IMR-90 (cell line): Measurements from ENCODE around the gene TCTA. TPM values are rescaled to one million over a fixed set of nuclear protein-coding genes. Genes with fewer than 3 reads are reported as not detected.

ENCODE experiments used
- ATAC-seq: fragments of 200-7000 bp; cut with Tn5 transposase; 2 replicates; pipeline ENCODE4 v1.9.1; 2020; ENCODE audit warnings: low read depth, mild to moderate bottlenecking, moderate library complexity
- BruUV-seq: library from RNA; stranded (reverse); fragments of 400-500 nt; replicated peaks from 2 replicates; lab custom pipeline; 2021; lab: Mats Ljungman, UMichigan
- CTCF ChIA-PET: fragments of 300-600 bp; formaldehyde crosslinking; extraction: SDS; loops from one replicate; lab custom pipeline; 2021; ENCODE audit warnings: antibody characterized with exemption; lab: Yijun Ruan, JAX
- POLR2A ChIA-PET: fragments of 300-600 bp; sonication (Branson Sonifier 250); formaldehyde crosslinking; loops from one replicate; lab custom pipeline; 2022; ENCODE audit warnings: antibody characterized with exemption; ENCODE audit not compliant: unreplicated experiment; lab: Charles Lee
- DNase-seq: peaks from one replicate; pipeline ENCODE4 v3.0.0; 2013
- H2AFZ ChIP-seq: replicated peaks from 2 replicates; pipeline ENCODE3; 2013; ENCODE audit warnings: low read length, mild to moderate bottlenecking; ENCODE audit not compliant: poor library complexity
- H2AK5ac ChIP-seq: 2 replicates; pipeline ENCODE4 v1.6.1; 2013; ENCODE audit warnings: low read depth, low read length, inconsistent platforms
- H2AK9ac ChIP-seq: replicated peaks from 2 replicates; pipeline ENCODE3; 2013; ENCODE audit warnings: mild to moderate bottlenecking, low read depth, low read length, moderate library complexity; ENCODE audit not compliant: poor library complexity
- H2BK120ac ChIP-seq: 2 replicates; pipeline ENCODE4 v1.6.1; 2013; ENCODE audit warnings: low read depth, low read length, inconsistent platforms
- H2BK15ac ChIP-seq: 3 replicates; pipeline ENCODE4 v1.6.1; 2013; ENCODE audit warnings: low read depth, low read length, inconsistent platforms
- H2BK20ac ChIP-seq: 2 replicates; pipeline ENCODE4 v1.6.1; 2013; ENCODE audit warnings: low read depth, mild to moderate bottlenecking, inconsistent platforms, low read length, moderate library complexity
- H2BK5ac ChIP-seq: 2 replicates; pipeline ENCODE4 v1.6.1; 2013; ENCODE audit warnings: mild to moderate bottlenecking, low read depth, low read length, inconsistent platforms; ENCODE audit not compliant: poor library complexity, severe bottlenecking
- H3K14ac ChIP-seq: replicated peaks from 2 replicates; pipeline ENCODE4 v1.6.1; 2013; ENCODE audit warnings: low read depth, low read length, inconsistent platforms
- H3K18ac ChIP-seq: 2 replicates; pipeline ENCODE4 v1.6.1; 2013; ENCODE audit warnings: low read depth, low read length, control low read depth
- H3K23ac ChIP-seq: 2 replicates; pipeline ENCODE4 v1.6.1; 2013; ENCODE audit warnings: low read depth, low read length, inconsistent platforms
- H3K27ac ChIP-seq: 2 replicates; pipeline ENCODE4 v1.5.1; 2013; ENCODE audit warnings: mild to moderate bottlenecking, control low read depth, low read length; ENCODE audit not compliant: insufficient read depth
- H3K27me3 ChIP-seq: 2 replicates; pipeline ENCODE4 v1.6.1; 2013; ENCODE audit warnings: low read length; ENCODE audit not compliant: control insufficient read depth, insufficient read depth
- H3K36me3 ChIP-seq: 2 replicates; pipeline ENCODE4 v1.6.1; 2013; ENCODE audit warnings: low read length, mixed read lengths; ENCODE audit not compliant: control insufficient read depth, insufficient read depth
- H3K4ac ChIP-seq: 2 replicates; pipeline ENCODE4 v1.6.1; 2013; ENCODE audit warnings: low read depth, low read length, inconsistent platforms
- H3K4me1 ChIP-seq: 2 replicates; pipeline ENCODE4 v1.6.1; 2013; ENCODE audit warnings: low read length, mixed read lengths; ENCODE audit not compliant: control insufficient read depth, insufficient read depth
- H3K4me2 ChIP-seq: 2 replicates; pipeline ENCODE4 v1.6.1; 2013; ENCODE audit warnings: low read depth, mild to moderate bottlenecking, control low read depth, low read length, moderate library complexity
- H3K4me3 ChIP-seq: 2 replicates; pipeline ENCODE4 v1.5.1; 2013; ENCODE audit warnings: low read depth, mild to moderate bottlenecking, control low read depth, low read length, moderate library complexity; ENCODE audit not compliant: insufficient read depth
- H3K56ac ChIP-seq: 2 replicates; pipeline ENCODE4 v1.6.1; 2013; ENCODE audit warnings: low read length, inconsistent platforms; ENCODE audit not compliant: insufficient read depth; ENCODE audit errors: extremely low read depth
- H3K79me1 ChIP-seq, 2 experiments: 2 replicates each; pipeline ENCODE4 v1.6.1; 2013; ENCODE audit warnings: low read length in 2 of 2, inconsistent platforms in 1 of 2, low read depth in 1 of 2
- H3K9ac ChIP-seq: 2 replicates; pipeline ENCODE4 v1.6.1; 2013; ENCODE audit warnings: low read depth, low read length, control low read depth
- H3K9me1 ChIP-seq: 2 replicates; pipeline ENCODE4 v1.6.1; 2013; ENCODE audit warnings: low read length, inconsistent platforms; ENCODE audit not compliant: insufficient read depth
- H3K9me3 ChIP-seq: 2 replicates; pipeline ENCODE4 v1.6.1; 2013; ENCODE audit warnings: low read length; ENCODE audit not compliant: control insufficient read depth, insufficient read depth
- H4K20me1 ChIP-seq: 2 replicates; pipeline ENCODE4 v1.6.1; 2013; ENCODE audit warnings: low read length, inconsistent platforms; ENCODE audit not compliant: insufficient read depth
- H4K5ac ChIP-seq: 2 replicates; pipeline ENCODE4 v1.6.1; 2013; ENCODE audit warnings: mild to moderate bottlenecking, low read depth, low read length, control low read depth
- H4K8ac ChIP-seq, 2 experiments: 2 replicates each; pipeline ENCODE4 v1.6.1; 2013; ENCODE audit warnings: low read depth in 2 of 2, low read length in 2 of 2, control low read depth in 1 of 2, inconsistent platforms in 1 of 2
- H4K91ac ChIP-seq: 2 replicates; pipeline ENCODE4 v1.6.1; 2013; ENCODE audit warnings: low read depth, low read length, inconsistent platforms; ENCODE audit not compliant: insufficient read depth
- BHLHE40 ChIP-seq: fragments of 150-350 bp; IDR thresholded peaks from 2 replicates; pipeline ENCODE4 v1.6.1; 2016; ENCODE audit warnings: mild to moderate bottlenecking, low read depth, low read length
- CEBPB ChIP-seq: IDR thresholded peaks from 2 replicates; pipeline ENCODE4 v1.6.1; 2012; ENCODE audit warnings: low read depth, low read length, improper control_type of control experiment
- CHD1 ChIP-seq: IDR thresholded peaks from 2 replicates; pipeline ENCODE4 v1.6.1; 2012; ENCODE audit warnings: low read depth, low read length, improper control_type of control experiment
- FOS ChIP-seq: fragments of 150-350 bp; IDR thresholded peaks from 2 replicates; pipeline ENCODE4 v1.6.1; 2016; ENCODE audit warnings: low read depth, low read length
- MAFK ChIP-seq: IDR thresholded peaks from 2 replicates; pipeline ENCODE4 v1.6.1; 2012; ENCODE audit warnings: low read depth, low read length, improper control_type of control experiment
- MAZ ChIP-seq: IDR thresholded peaks from 2 replicates; pipeline ENCODE4 v1.6.1; 2012; ENCODE audit warnings: low read depth, mild to moderate bottlenecking, low read length, improper control_type of control experiment, moderate library complexity, borderline replicate concordance
- MXI1 ChIP-seq: IDR thresholded peaks from 2 replicates; pipeline ENCODE4 v1.6.1; 2012; ENCODE audit warnings: low read depth, mild to moderate bottlenecking, low read length, moderate library complexity, borderline replicate concordance
- NFE2L2 ChIP-seq: fragments of 150-350 bp; IDR thresholded peaks from 2 replicates; pipeline ENCODE4 v1.6.1; 2016; ENCODE audit warnings: low read depth, mild to moderate bottlenecking, low read length
- POLR2A ChIP-seq: IDR thresholded peaks from 2 replicates; pipeline ENCODE4 v1.6.1; 2012; ENCODE audit warnings: mild to moderate bottlenecking, low read depth, low read length
- RAD21 ChIP-seq: IDR thresholded peaks from 2 replicates; pipeline ENCODE4 v1.6.1; 2012; ENCODE audit warnings: low read length, improper control_type of control experiment
- RCOR1 ChIP-seq: IDR thresholded peaks from 2 replicates; pipeline ENCODE4 v1.6.1; 2012; ENCODE audit warnings: mild to moderate bottlenecking, low read length, improper control_type of control experiment; ENCODE audit not compliant: insufficient replicate concordance
- RFX5 ChIP-seq: IDR thresholded peaks from 2 replicates; pipeline ENCODE4 v1.8.0; 2012; ENCODE audit warnings: low read depth, mild to moderate bottlenecking, low read length, moderate library complexity
- SMC3 ChIP-seq: fragments of 150-350 bp; IDR thresholded peaks from 2 replicates; pipeline ENCODE4 v1.6.1; 2016; ENCODE audit warnings: low read depth, mild to moderate bottlenecking, antibody characterized with exemption, low read length, moderate library complexity
- WGBS, 2 experiments: methylation state at CpG; one replicate each; pipeline versions ENCODE4 v1.1.5 to v1.1.7; 2013; ENCODE audit warnings: missing lambda C conversion rate in 2 of 2; ENCODE audit not compliant: insufficient read length in 1 of 2; ENCODE audit errors: extremely low coverage in 2 of 2; 5-methylcytosine and 5-hydroxymethylcytosine counted together
- dilution Hi-C: fragments of 300-500 bp; cut with HindIII; formaldehyde crosslinking; loops from one replicate; pipeline ENCODE4 v1.14.3; 2018; ENCODE audit warnings: low sequenced_read_pairs; ENCODE audit not compliant: unreplicated experiment
- in situ Hi-C: fragments of 300-500 bp; cut with MboI; formaldehyde crosslinking; loops from 3 replicates; pipeline ENCODE4 v1.14.3; 2019; ENCODE audit warnings: low sequenced_read_pairs, inconsistent platforms, mixed read lengths
- intact Hi-C: fragments of 100-400 bp; cut with micrococcal nuclease; formaldehyde crosslinking; loops from 2 replicates; pipeline ENCODE4 v1.10.0; 2022
- polyA plus RNA-seq, 3 experiments: library from polyadenylated mRNA; depleted of rRNA; stranded (reverse); fragments of >200 nt; gene quantifications; 2 replicates each; pipeline ENCODE4 v1.2.3, GENCODE V29; 2012; ENCODE audit warnings: low replicate concordance in 1 of 3
- total RNA-seq: library from RNA; depleted of rRNA; stranded (reverse); fragments of >200 nt; gene quantifications from 2 replicates; pipeline ENCODE4 v1.2.3, GENCODE V29; 2012
- TF ChIP-seq, protein P1 (sequence below): fragments of 150-350 bp; IDR thresholded peaks from 2 replicates; pipeline ENCODE4 v1.6.1; 2017; ENCODE audit warnings: mild to moderate bottlenecking, antibody characterized with exemption, low read length, low read depth
- TF ChIP-seq, protein P2 (sequence below): fragments of 150-350 bp; IDR thresholded peaks from 2 replicates; pipeline ENCODE4 v1.6.1; 2016; ENCODE audit warnings: low read depth, mild to moderate bottlenecking, low read length, moderate library complexity, borderline replicate concordance
- TF ChIP-seq, protein P3 (sequence below): conservative IDR thresholded peaks from 2 replicates; pipeline ENCODE4 v1.5.1; 2012; ENCODE audit warnings: mild to moderate bottlenecking, low read depth, low read length, improper control_type of control experiment

The TCTA gene
- total and polyA plus RNA-seq, 2 of the 4 experiments (the other 2 are of a cell fraction) = 15.1 to 46.6 TPM

DNA sequence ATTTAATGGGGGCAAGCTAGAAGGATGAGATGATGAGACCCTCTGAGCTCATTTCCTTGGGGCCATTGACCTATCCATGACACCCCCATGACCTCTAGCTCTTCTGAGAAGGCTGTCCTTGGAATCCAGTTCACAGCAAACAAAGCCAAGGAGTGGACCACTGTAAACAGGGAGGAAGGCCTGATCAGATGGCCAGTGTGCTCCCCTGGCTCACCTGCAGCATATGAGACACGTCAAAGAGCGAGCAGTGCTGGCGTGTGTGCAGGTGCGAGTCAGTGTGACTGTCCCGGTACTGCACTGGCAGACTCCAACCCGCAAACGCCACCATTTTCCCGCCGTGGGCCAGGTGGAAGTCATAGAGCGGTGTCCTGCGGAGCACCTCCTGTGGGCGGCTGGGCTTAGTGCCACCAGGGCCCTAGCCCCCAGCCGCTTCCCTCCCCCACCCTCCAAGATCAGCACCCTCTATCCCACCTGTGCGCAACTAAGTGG, 9.7 kb downstream of the TCTA start:
- Histone ChIP-seq H4K8ac (peak overlapping the region in 1 of 2 experiments; percentile 14; a peak in 1 of 4 replicates), H2BK5ac (peak overlapping the region; percentile 8), H3K9me1 (peaks cover 46% of the 10 kb centered on the region), H2AK9ac (peak overlapping the region; percentile 19), H2BK15ac (peak overlapping the region; percentile 17; the same call in 1 of the 3 replicates), H3K4me2 (no peak overlapping the region), H3K79me1 (peaks cover 4 to 47% of the 10 kb centered on the region in 2 experiments; a peak in 3 of 4 replicates), H4K20me1 (peaks cover 9% of the 10 kb centered on the region), H3K27me3 (no peaks in the 10 kb centered on the region), H3K14ac (peak overlapping the region; percentile 12; the same call in 1 of the 2 replicates), H3K4me3 (no peak overlapping the region), H4K5ac (peak overlapping the region; percentile 42; the same call in 1 of the 2 replicates), H3K4me1 (peaks cover 22% of the 10 kb centered on the region), H3K18ac (no peak overlapping the region), H2BK120ac (peak overlapping the region; percentile 42), H3K9ac (no peak overlapping the region), H2AFZ (peak overlapping the region; percentile 9), H2AK5ac (peak overlapping the region; percentile 83), H3K27ac (no peak overlapping the region), H3K36me3 (peaks cover 28% of the 10 kb centered on the region), H3K56ac (no peak overlapping the region), H2BK20ac (0 out of 2 replicates have a peak overlapping the region, but pooled peaks have one; percentile 21), H3K9me3 (no peaks in the 10 kb centered on the region), H3K23ac (no peak overlapping the region), H4K91ac (no peak overlapping the region), H3K4ac (peak overlapping the region; percentile 63; the same call in 1 of the 2 replicates)
- intact Hi-C loops (no loop called here), in situ Hi-C loops (no loop called here), dilution Hi-C loops (no loop called here)
- TF ChIP-seq POLR2A (no peak), CEBPB (no peak), RCOR1 (no peak), NFE2L2 (no peak), RFX5 (no peak), BHLHE40 (no peak), MAFK (no peak), SMC3 (no peak), MAZ (no peak), RAD21 (no peak), CHD1 (no peak), FOS (no peak), MXI1 (no peak)
- TF ChIP-seq, protein P1, sequence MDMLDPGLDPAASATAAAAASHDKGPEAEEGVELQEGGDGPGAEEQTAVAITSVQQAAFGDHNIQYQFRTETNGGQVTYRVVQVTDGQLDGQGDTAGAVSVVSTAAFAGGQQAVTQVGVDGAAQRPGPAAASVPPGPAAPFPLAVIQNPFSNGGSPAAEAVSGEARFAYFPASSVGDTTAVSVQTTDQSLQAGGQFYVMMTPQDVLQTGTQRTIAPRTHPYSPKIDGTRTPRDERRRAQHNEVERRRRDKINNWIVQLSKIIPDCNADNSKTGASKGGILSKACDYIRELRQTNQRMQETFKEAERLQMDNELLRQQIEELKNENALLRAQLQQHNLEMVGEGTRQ = no peak
- TF ChIP-seq, protein P2, sequence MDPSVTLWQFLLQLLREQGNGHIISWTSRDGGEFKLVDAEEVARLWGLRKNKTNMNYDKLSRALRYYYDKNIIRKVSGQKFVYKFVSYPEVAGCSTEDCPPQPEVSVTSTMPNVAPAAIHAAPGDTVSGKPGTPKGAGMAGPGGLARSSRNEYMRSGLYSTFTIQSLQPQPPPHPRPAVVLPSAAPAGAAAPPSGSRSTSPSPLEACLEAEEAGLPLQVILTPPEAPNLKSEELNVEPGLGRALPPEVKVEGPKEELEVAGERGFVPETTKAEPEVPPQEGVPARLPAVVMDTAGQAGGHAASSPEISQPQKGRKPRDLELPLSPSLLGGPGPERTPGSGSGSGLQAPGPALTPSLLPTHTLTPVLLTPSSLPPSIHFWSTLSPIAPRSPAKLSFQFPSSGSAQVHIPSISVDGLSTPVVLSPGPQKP = no peak
- TF ChIP-seq, protein P3, sequence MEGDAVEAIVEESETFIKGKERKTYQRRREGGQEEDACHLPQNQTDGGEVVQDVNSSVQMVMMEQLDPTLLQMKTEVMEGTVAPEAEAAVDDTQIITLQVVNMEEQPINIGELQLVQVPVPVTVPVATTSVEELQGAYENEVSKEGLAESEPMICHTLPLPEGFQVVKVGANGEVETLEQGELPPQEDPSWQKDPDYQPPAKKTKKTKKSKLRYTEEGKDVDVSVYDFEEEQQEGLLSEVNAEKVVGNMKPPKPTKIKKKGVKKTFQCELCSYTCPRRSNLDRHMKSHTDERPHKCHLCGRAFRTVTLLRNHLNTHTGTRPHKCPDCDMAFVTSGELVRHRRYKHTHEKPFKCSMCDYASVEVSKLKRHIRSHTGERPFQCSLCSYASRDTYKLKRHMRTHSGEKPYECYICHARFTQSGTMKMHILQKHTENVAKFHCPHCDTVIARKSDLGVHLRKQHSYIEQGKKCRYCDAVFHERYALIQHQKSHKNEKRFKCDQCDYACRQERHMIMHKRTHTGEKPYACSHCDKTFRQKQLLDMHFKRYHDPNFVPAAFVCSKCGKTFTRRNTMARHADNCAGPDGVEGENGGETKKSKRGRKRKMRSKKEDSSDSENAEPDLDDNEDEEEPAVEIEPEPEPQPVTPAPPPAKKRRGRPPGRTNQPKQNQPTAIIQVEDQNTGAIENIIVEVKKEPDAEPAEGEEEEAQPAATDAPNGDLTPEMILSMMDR = no peak
- no peak for DNase-seq
- CTCF ChIA-PET = no interaction called here
- WGBS, 2 experiments = 57% methylated on average over 9 of the region's 14 CpGs; no CpG with 5 or more reads in 1 of the 2 experiments
- no TSS peak for BruUV-seq
- ATAC-seq = no peak
- POLR2A ChIA-PET = no interaction called here
